Muscle of leg (tissue), 11 donors: ENCODE data around the gene CC2D1A. TPM values are rescaled to one million over a fixed set of nuclear protein-coding genes. Genes with fewer than 3 reads are reported as not detected.
"Not testable (repeated sequence)": the region's sequence is repeated elsewhere in the genome, so short reads cannot be mapped to it uniquely, and the experiment has no call there.

ENCODE experiments used
- DNase-seq: peaks from one replicate; pipeline ENCODE4 v3.0.0; 2013
- H3K27ac ChIP-seq: one replicate; pipeline ENCODE4 v1.5.1; 2013; ENCODE audit warnings: mild to moderate bottlenecking, low read length, control low read depth
- H3K27me3 ChIP-seq: one replicate; pipeline ENCODE4 v1.6.1; 2013; ENCODE audit warnings: low read length; ENCODE audit not compliant: control insufficient read depth, insufficient read depth
- H3K36me3 ChIP-seq: one replicate; pipeline ENCODE4 v1.6.1; 2013; ENCODE audit warnings: low read length; ENCODE audit not compliant: control insufficient read depth, insufficient read depth
- H3K4me1 ChIP-seq: one replicate; pipeline ENCODE4 v1.6.1; 2013; ENCODE audit warnings: low read length; ENCODE audit not compliant: control insufficient read depth, insufficient read depth
- H3K4me3 ChIP-seq: one replicate; pipeline ENCODE4 v1.5.1; 2013; ENCODE audit warnings: low read length, control low read depth
- H3K9me3 ChIP-seq: replicated peaks from 2 replicates; pipeline ENCODE4 v1.6.1; 2013; ENCODE audit warnings: low read depth, low read length; ENCODE audit not compliant: control insufficient read depth
- WGBS: methylation state at CpG from one replicate; pipeline ENCODE4 v1.1.5; 2013; ENCODE audit warnings: missing lambda C conversion rate; ENCODE audit not compliant: insufficient coverage; 5-methylcytosine and 5-hydroxymethylcytosine counted together
- polyA plus RNA-seq, 8 donors: library from polyadenylated mRNA; unstranded; fragments of 120-200 nt; gene quantifications; one replicate each; pipeline versions ENCODE4 v1.2.1 to v1.2.3, GENCODE V29; 2013; ENCODE audit warnings: inconsistent platforms in 1 of 8, low replicate concordance in 1 of 8; ENCODE audit not compliant: insufficient read length in 8 of 8, insufficient read depth in 1 of 8
- total RNA-seq: library from RNA; stranded (reverse); fragments of 120-200 nt; gene quantifications from one replicate; pipeline ENCODE4 v1.2.4, GENCODE V29; 2013

The CC2D1A gene
- total and polyA plus RNA-seq, 9 donors: 8.7 to 18.6 (median 14.4) TPM

GRCh38 chr19:13961826-13962698 is 56.1 kb downstream of the CC2D1A start:
- H3K27ac ChIP-seq: no peak overlapping the region
- no peaks in the 10 kb centered on the region for H3K9me3 ChIP-seq
- H3K27me3 ChIP-seq: no peaks in the 10 kb centered on the region
- H3K4me3 ChIP-seq: no peak overlapping the region
- peaks cover 82% of the 10 kb centered on the region for H3K36me3 ChIP-seq
- DNase-seq: peak; percentile 65
- peaks cover 5% of the 10 kb centered on the region for H3K4me1 ChIP-seq
- WGBS: 38% methylated on average over 25 of the region's 55 CpGs

GRCh38 chr19:13962699-13963602 is 57.0 kb downstream of the CC2D1A start:
- peaks cover 81% of the 10 kb centered on the region for H3K36me3 ChIP-seq
- H3K9me3 ChIP-seq: no peaks in the 10 kb centered on the region
- DNase-seq: peak; percentile 66
- H3K27me3 ChIP-seq: no peaks in the 10 kb centered on the region
- H3K4me1 ChIP-seq: peaks cover 5% of the 10 kb centered on the region
- no peak overlapping the region for H3K27ac ChIP-seq
- WGBS: 38% methylated on average over 64 of the region's 89 CpGs
- H3K4me3 ChIP-seq: peak overlapping the region; percentile 8

- Histone ChIP-seq H3K36me3 (peaks cover 81% of the 10 kb centered on the region), H3K27me3 (no peaks in the 10 kb centered on the region), H3K4me1 (peaks cover 5% of the 10 kb centered on the region), H3K9me3 (no peaks in the 10 kb centered on the region), H3K27ac (no peak overlapping the region), H3K4me3 (no peak overlapping the region)
- no peak for DNase-seq
- WGBS: 67% methylated on average over 46 of the region's 48 CpGs
These were observed 57.7 kb downstream of the CC2D1A start for GRCh38 chr19:13963603-13964105.

- peaks cover 81% of the 10 kb centered on the region for H3K36me3 ChIP-seq
- peaks cover 5% of the 10 kb centered on the region for H3K4me1 ChIP-seq
- H3K4me3 ChIP-seq: no peak overlapping the region
- DNase-seq: no peak
- H3K27me3 ChIP-seq: no peaks in the 10 kb centered on the region
- 100% methylated on average over 1 of the region's 5 CpGs for WGBS
- no peak overlapping the region for H3K27ac ChIP-seq
- H3K9me3 ChIP-seq: no peaks in the 10 kb centered on the region
These were observed 58.8 kb downstream of the CC2D1A start for GRCh38 chr19:13964776-13965175.

GRCh38 chr19:13965377-13965896 is 59.4 kb downstream of the CC2D1A start:
- Histone ChIP-seq H3K4me3 (no peak overlapping the region), H3K9me3 (no peaks in the 10 kb centered on the region), H3K27me3 (no peaks in the 10 kb centered on the region), H3K36me3 (peaks cover 81% of the 10 kb centered on the region), H3K27ac (no peak overlapping the region), H3K4me1 (peaks cover 5% of the 10 kb centered on the region)
- no peak for DNase-seq
- WGBS: 88% methylated on average over 21 of the region's 24 CpGs

GRCh38 chr19:13965926-13966683 is 60.1 kb downstream of the CC2D1A start:
- no peak for DNase-seq
- peaks cover 79% of the 10 kb centered on the region for H3K36me3 ChIP-seq
- no peak overlapping the region for H3K4me3 ChIP-seq
- H3K4me1 ChIP-seq: peaks cover 5% of the 10 kb centered on the region
- H3K9me3 ChIP-seq: no peaks in the 10 kb centered on the region
- 95% methylated on average over 16 of the region's 20 CpGs for WGBS
- H3K27me3 ChIP-seq: no peaks in the 10 kb centered on the region
- H3K27ac ChIP-seq: no peak overlapping the region

- DNase-seq: no peak
- Histone ChIP-seq H3K36me3 (peaks cover 79% of the 10 kb centered on the region), H3K4me3 (no peak overlapping the region)
These were observed 60.7 kb downstream of the CC2D1A start for GRCh38 chr19:13966684-13967128.

GRCh38 chr19:13967206-13967605 is 61.2 kb downstream of the CC2D1A start:
- H3K27ac ChIP-seq, H3K27me3 ChIP-seq, H3K4me3 ChIP-seq, H3K9me3 ChIP-seq, DNase-seq, H3K4me1 ChIP-seq: not testable (repeated sequence)
- 92% methylated on average over 8 of the region's 8 CpGs for WGBS
- H3K36me3 ChIP-seq: peaks cover 75% of the 10 kb centered on the region

More at GRCh38 chr19:13966684-13967128, 60.7 kb downstream of the CC2D1A start:
- H3K9me3 ChIP-seq: no peaks in the 10 kb centered on the region
- no peak overlapping the region for H3K27ac ChIP-seq
- no peaks in the 10 kb centered on the region for H3K27me3 ChIP-seq
- 92% methylated on average over 14 of the region's 14 CpGs for WGBS
- H3K4me1 ChIP-seq: peaks cover 5% of the 10 kb centered on the region

- no peak overlapping the region for H3K27ac ChIP-seq
- H3K9me3 ChIP-seq: no peaks in the 10 kb centered on the region
These were observed 62.5 kb downstream of the CC2D1A start for GRCh38 chr19:13968383-13968935.

More at GRCh38 chr19:13968383-13968935, 62.5 kb downstream of the CC2D1A start:
- no peak for DNase-seq
- Histone ChIP-seq H3K36me3 (peaks cover 84% of the 10 kb centered on the region), H3K4me3 (no peak overlapping the region), H3K27me3 (no peaks in the 10 kb centered on the region), H3K4me1 (no peaks in the 10 kb centered on the region)
- 94% methylated on average over 21 of the region's 22 CpGs for WGBS
